Gastrocnemius medialis (tissue), 4 donors: Measurements from ENCODE around the gene ASTN1.

Experiments
- CTCF ChIP-seq, 5 experiments: fragments of 450-650 bp in 3 of 5; fragments of 200-600 bp in 2 of 5; sonication (generic) in 2 of 5; IDR thresholded peaks in 4 of 5; conservative IDR thresholded peaks in 1 of 5; 1 replicate in 4 of 5; 2 replicates in 1 of 5; pipeline ENCODE4 v1.5.1; 2016 to 2019; ENCODE audit warnings: antibody characterized with exemption in 5 of 5, mild to moderate bottlenecking in 3 of 5, moderate library complexity in 3 of 5
- POLR2A ChIP-seq, 2 donors: fragments of 450-650 bp; IDR thresholded peaks; one replicate each; pipeline ENCODE4 v1.6.1; 2017; ENCODE audit warnings: antibody characterized with exemption in 2 of 2, mild to moderate bottlenecking in 2 of 2, moderate library complexity in 2 of 2

- no peak for TF ChIP-seq CTCF (IDR thresholded peaks at IDR 0.05 in 4 of 5, conservative IDR thresholded peaks at IDR 0.05 in 1 of 5)
- no peak for TF ChIP-seq POLR2A (IDR thresholded peaks at IDR 0.05)
Measured at GRCh38 chr1:176919386-176920378, 244.8 kb downstream of the ASTN1 start.
